GM12878 (cell line): ENCODE results near the gene TESMIN. TPM values are rescaled to one million over a fixed set of nuclear protein-coding genes. Genes with fewer than 3 reads are reported as not detected.

ENCODE experiments used
- ATAC-seq: fragments of 200-7000 bp; cut with Tn5 transposase; 3 replicates; pipeline ENCODE4 v1.9.1; 2020; ENCODE audit warnings: mild to moderate bottlenecking, moderate library complexity
- BruUV-seq: library from RNA; stranded (reverse); fragments of 400-500 nt; replicated peaks from 2 replicates; lab custom pipeline; 2021; lab: Mats Ljungman, UMichigan
- CTCF ChIA-PET: fragments of 300-600 bp; sonication (Branson Sonifier 250); formaldehyde crosslinking; extraction: SDS; loops from one replicate; lab custom pipeline; 2021; ENCODE audit warnings: inconsistent platforms; lab: Yijun Ruan, JAX
- POLR2A ChIA-PET: fragments of 350-600 bp; formaldehyde crosslinking; extraction: SDS; loops from one replicate; lab custom pipeline; 2021; ENCODE audit warnings: inconsistent platforms; lab: Charles Lee
- RAD21 ChIA-PET: fragments of 300-600 bp; sonication (Branson Sonifier 250); formaldehyde crosslinking; loops from one replicate; lab custom pipeline; 2023; ENCODE audit warnings: antibody characterized with exemption; ENCODE audit not compliant: unreplicated experiment; lab: Charles Lee
- SMC1A ChIA-PET: fragments of 300-600 bp; sonication (Branson Sonifier 250); formaldehyde crosslinking; loops from one replicate; lab custom pipeline; 2023; ENCODE audit not compliant: unreplicated experiment, uncharacterized antibody; lab: Charles Lee
- DNase-seq: peaks from one replicate; pipeline ENCODE4 v3.0.0-alpha.2; 2011; ENCODE audit warnings: low read depth, low spot score
- FAIRE-seq: peaks from 3 replicates; lab custom pipeline; 2011; peaks lifted over from hg19 to GRCh38; lab: Jason Lieb, UNC
- H2AFZ ChIP-seq: 2 replicates; pipeline ENCODE4 v1.6.0; 2011; ENCODE audit warnings: low read depth, low read length, control low read depth; ENCODE audit not compliant: control insufficient read depth
- H3K27ac ChIP-seq: 2 replicates; pipeline ENCODE4 v1.5.1; 2011; ENCODE audit warnings: control low read depth; ENCODE audit not compliant: control insufficient read depth, insufficient read depth
- H3K27me3 ChIP-seq, 2 experiments: replicated peaks in 1 of 2; 2 replicates each; pipeline versions ENCODE4 v1.6.0 to v1.6.1; 2011; ENCODE audit warnings: low read length in 1 of 2; ENCODE audit not compliant: control insufficient read depth in 2 of 2, insufficient read depth in 2 of 2
- H3K36me3 ChIP-seq, 2 experiments: 2 replicates each; pipeline ENCODE4 v1.5.1; 2011; ENCODE audit warnings: low read length in 1 of 2; ENCODE audit not compliant: control insufficient read depth in 2 of 2, insufficient read depth in 2 of 2
- H3K4me1 ChIP-seq: 2 replicates; pipeline ENCODE4 v1.6.1; 2011; ENCODE audit warnings: mild to moderate bottlenecking, low read length, moderate library complexity, mixed read lengths; ENCODE audit not compliant: control insufficient read depth, insufficient read depth
- H3K4me2 ChIP-seq: 2 replicates; pipeline ENCODE4 v1.6.0; 2011; ENCODE audit warnings: control low read depth; ENCODE audit not compliant: control insufficient read depth, insufficient read depth
- H3K4me3 ChIP-seq: fragments of 200-600 bp; sonication (generic); 2 replicates; pipeline ENCODE4 v1.5.1; 2016
- H3K79me2 ChIP-seq: 2 replicates; pipeline ENCODE4 v1.6.0; 2011; ENCODE audit warnings: low read length; ENCODE audit not compliant: control insufficient read depth, insufficient read depth
- H3K9ac ChIP-seq: 2 replicates; pipeline ENCODE4 v1.8.0; 2011; ENCODE audit warnings: low read length, control low read depth, mixed read lengths; ENCODE audit not compliant: control insufficient read depth, insufficient read depth
- H3K9me3 ChIP-seq: replicated peaks from 3 replicates; pipeline ENCODE4 v1.5.1; 2011; ENCODE audit warnings: mild to moderate bottlenecking, low read length; ENCODE audit not compliant: control insufficient read depth, insufficient read depth
- H4K20me1 ChIP-seq: 2 replicates; pipeline ENCODE4 v1.6.0; 2011; ENCODE audit not compliant: control insufficient read depth, insufficient read depth
- MTA2 ChIP-seq: fragments of 450-650 bp; IDR thresholded peaks from 2 replicates; pipeline ENCODE4 v1.6.1; 2016; ENCODE audit warnings: low read depth, mild to moderate bottlenecking, moderate library complexity
- NR2F1 ChIP-seq: fragments of 450-650 bp; conservative IDR thresholded peaks from 2 replicates; pipeline ENCODE4 v1.6.1; 2017; ENCODE audit warnings: mild to moderate bottlenecking
- PAX8 ChIP-seq: fragments of 450-650 bp; IDR thresholded peaks from 2 replicates; pipeline ENCODE4 v1.6.1; 2017; ENCODE audit warnings: mild to moderate bottlenecking, moderate library complexity
- RB1 ChIP-seq: fragments of 450-650 bp; formaldehyde crosslinking; IDR thresholded peaks from 2 replicates; pipeline ENCODE4 v1.6.1; 2017; ENCODE audit warnings: mild to moderate bottlenecking, borderline replicate concordance
- TCF12 ChIP-seq: IDR thresholded peaks from 2 replicates; pipeline ENCODE4 v1.6.1; 2011; ENCODE audit warnings: low read depth, mild to moderate bottlenecking, low read length
- WGBS: methylation state at CpG from one replicate; pipeline ENCODE4 v1.1.6; 2016; ENCODE audit warnings: low lambda C conversion rate; ENCODE audit not compliant: insufficient replicate concordance, insufficient coverage; ENCODE audit errors: missing lambda C conversion rate; 5-methylcytosine and 5-hydroxymethylcytosine counted together
- in situ Hi-C: fragments of 300-500 bp; cut with MboI; formaldehyde crosslinking; loops from 9 replicates; pipeline ENCODE4 v1.14.3; 2018; ENCODE audit warnings: mixed read lengths
- intact Hi-C: fragments of 100-400 bp; cut with micrococcal nuclease; formaldehyde crosslinking; loops from one replicate; pipeline ENCODE4 v1.14.2; 2022; ENCODE audit not compliant: unreplicated experiment
- polyA plus RNA-seq, 11 experiments: library from polyadenylated mRNA; depleted of rRNA in 4 of 11; unstranded in 6 of 11; stranded (reverse) in 5 of 11; fragments of >200 nt; fragmentation: Nextera tagmentation in 4 of 11; fragmentation: Illumina TruSeq in 1 of 11; extraction: Ambion mirVana in 4 of 11; extraction: Trizol in 1 of 11; gene quantifications; 1 replicate in 1 of 11; 2 replicates in 10 of 11; pipeline versions ENCODE4 v1.2.1 to v1.2.3, GENCODE V29; 2011 to 2016; ENCODE audit warnings: inconsistent platforms in 2 of 11, missing spikeins in 2 of 11, low read depth in 1 of 11
- total RNA-seq, 4 experiments: library from RNA; depleted of rRNA in 3 of 4; stranded (reverse); fragments of >200 nt in 3 of 4; fragmentation: Illumina TruSeq in 1 of 4; extraction: Trizol in 1 of 4; gene quantifications; 2 replicates each; pipeline versions ENCODE4 v1.2.1 to v1.2.3, GENCODE V29; 2013 to 2021
- TF ChIP-seq, protein P1 (sequence below): IDR thresholded peaks from 2 replicates; pipeline ENCODE4 v1.6.1; 2011; ENCODE audit warnings: low read depth, mild to moderate bottlenecking, low read length, moderate library complexity, borderline replicate concordance; ENCODE audit errors: extremely low read depth
- TF ChIP-seq, protein P2 (sequence below): fragments of 450-650 bp; formaldehyde crosslinking; IDR thresholded peaks from 2 replicates; pipeline ENCODE4 v1.4.0; 2020; ENCODE audit warnings: mild to moderate bottlenecking, moderate library complexity
- TF ChIP-seq, protein P3 (sequence below), 3 experiments: IDR thresholded peaks in 2 of 3; conservative IDR thresholded peaks in 1 of 3; 2 replicates each; pipeline ENCODE4 v1.5.1; 2011; ENCODE audit warnings: low read depth in 3 of 3, low read length in 3 of 3, mild to moderate bottlenecking in 3 of 3, control low read depth in 2 of 3, moderate library complexity in 2 of 3, inconsistent platforms in 1 of 3, mixed read lengths in 1 of 3; ENCODE audit not compliant: control insufficient read depth in 2 of 3, insufficient read depth in 1 of 3; ENCODE audit errors: extremely low read depth in 1 of 3
- TF ChIP-seq, protein P4 (sequence below): fragments of 150-350 bp; IDR thresholded peaks from 2 replicates; pipeline ENCODE4 v1.6.1; 2014; ENCODE audit warnings: mild to moderate bottlenecking, low read depth, low read length

The TESMIN gene
- total and polyA plus RNA-seq, 10 of the 15 experiments (the other 5 are each of a cell fraction or from before 2014, with no cell fraction given), result 0.31 to 3.4 (median 1.2) TPM; not detected in 1

DNA sequence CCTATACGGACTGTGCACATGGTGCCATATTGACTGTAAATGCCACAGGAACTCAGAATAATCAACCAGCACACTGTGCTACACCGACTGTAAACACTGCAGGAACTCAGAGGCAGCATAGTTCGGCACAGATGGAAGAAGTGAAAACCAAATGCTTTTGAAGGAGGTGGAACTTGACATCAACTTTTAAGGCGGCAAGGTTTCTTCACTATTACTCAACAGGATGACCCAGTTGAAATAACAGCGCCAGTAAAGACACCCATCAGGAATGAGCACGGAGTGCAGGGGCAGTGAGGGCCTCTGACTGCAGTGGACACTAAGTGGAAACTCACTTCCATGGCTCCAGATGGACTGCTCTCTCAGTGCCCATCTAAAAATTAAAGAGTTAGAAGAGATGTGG is 15.7 kb downstream of the TESMIN start:
- SMC1A ChIA-PET, result interaction anchor here (0.7 kb wide), 1 partner anchor 109 kb away, joined by 3 read pairs; no protein-coding TSS in a partner anchor
- Histone ChIP-seq H3K9ac (no peak overlapping the region), H3K9me3 (no peaks in the 10 kb centered on the region), H3K4me1 (no peaks in the 10 kb centered on the region), H3K4me3 (no peak overlapping the region), H2AFZ (no peak overlapping the region), H4K20me1 (no peaks in the 10 kb centered on the region), H3K36me3 (no peaks in the 10 kb centered on the region), H3K27me3 (peaks cover 0 to 2% of the 10 kb centered on the region in 2 experiments; a peak in 2 of 4 replicates), H3K79me2 (no peaks in the 10 kb centered on the region), H3K27ac (no peak overlapping the region), H3K4me2 (no peak overlapping the region)
- FAIRE-seq (no peak), DNase-seq (no peak), ATAC-seq (no peak)
- TF ChIP-seq PAX8, result no peak
- TF ChIP-seq, protein P1, sequence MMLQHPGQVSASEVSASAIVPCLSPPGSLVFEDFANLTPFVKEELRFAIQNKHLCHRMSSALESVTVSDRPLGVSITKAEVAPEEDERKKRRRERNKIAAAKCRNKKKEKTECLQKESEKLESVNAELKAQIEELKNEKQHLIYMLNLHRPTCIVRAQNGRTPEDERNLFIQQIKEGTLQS, result no peak
- TF ChIP-seq, protein P2, sequence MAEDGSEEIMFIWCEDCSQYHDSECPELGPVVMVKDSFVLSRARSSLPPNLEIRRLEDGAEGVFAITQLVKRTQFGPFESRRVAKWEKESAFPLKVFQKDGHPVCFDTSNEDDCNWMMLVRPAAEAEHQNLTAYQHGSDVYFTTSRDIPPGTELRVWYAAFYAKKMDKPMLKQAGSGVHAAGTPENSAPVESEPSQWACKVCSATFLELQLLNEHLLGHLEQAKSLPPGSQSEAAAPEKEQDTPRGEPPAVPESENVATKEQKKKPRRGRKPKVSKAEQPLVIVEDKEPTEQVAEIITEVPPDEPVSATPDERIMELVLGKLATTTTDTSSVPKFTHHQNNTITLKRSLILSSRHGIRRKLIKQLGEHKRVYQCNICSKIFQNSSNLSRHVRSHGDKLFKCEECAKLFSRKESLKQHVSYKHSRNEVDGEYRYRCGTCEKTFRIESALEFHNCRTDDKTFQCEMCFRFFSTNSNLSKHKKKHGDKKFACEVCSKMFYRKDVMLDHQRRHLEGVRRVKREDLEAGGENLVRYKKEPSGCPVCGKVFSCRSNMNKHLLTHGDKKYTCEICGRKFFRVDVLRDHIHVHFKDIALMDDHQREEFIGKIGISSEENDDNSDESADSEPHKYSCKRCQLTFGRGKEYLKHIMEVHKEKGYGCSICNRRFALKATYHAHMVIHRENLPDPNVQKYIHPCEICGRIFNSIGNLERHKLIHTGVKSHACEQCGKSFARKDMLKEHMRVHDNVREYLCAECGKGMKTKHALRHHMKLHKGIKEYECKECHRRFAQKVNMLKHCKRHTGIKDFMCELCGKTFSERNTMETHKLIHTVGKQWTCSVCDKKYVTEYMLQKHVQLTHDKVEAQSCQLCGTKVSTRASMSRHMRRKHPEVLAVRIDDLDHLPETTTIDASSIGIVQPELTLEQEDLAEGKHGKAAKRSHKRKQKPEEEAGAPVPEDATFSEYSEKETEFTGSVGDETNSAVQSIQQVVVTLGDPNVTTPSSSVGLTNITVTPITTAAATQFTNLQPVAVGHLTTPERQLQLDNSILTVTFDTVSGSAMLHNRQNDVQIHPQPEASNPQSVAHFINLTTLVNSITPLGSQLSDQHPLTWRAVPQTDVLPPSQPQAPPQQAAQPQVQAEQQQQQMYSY (CRISPR knock-in tag), result no peak
- no peak for TF ChIP-seq TCF12
- no peak for TF ChIP-seq RB1
- TF ChIP-seq, protein P3, sequence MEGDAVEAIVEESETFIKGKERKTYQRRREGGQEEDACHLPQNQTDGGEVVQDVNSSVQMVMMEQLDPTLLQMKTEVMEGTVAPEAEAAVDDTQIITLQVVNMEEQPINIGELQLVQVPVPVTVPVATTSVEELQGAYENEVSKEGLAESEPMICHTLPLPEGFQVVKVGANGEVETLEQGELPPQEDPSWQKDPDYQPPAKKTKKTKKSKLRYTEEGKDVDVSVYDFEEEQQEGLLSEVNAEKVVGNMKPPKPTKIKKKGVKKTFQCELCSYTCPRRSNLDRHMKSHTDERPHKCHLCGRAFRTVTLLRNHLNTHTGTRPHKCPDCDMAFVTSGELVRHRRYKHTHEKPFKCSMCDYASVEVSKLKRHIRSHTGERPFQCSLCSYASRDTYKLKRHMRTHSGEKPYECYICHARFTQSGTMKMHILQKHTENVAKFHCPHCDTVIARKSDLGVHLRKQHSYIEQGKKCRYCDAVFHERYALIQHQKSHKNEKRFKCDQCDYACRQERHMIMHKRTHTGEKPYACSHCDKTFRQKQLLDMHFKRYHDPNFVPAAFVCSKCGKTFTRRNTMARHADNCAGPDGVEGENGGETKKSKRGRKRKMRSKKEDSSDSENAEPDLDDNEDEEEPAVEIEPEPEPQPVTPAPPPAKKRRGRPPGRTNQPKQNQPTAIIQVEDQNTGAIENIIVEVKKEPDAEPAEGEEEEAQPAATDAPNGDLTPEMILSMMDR (IDR thresholded peaks at IDR 0.05 in 2 of 3, conservative IDR thresholded peaks at IDR 0.05 in 1 of 3; ENCODE audit: control insufficient read depth in 2 of 3, extremely low read depth in 1 of 3, insufficient read depth in 1 of 3, low read depth in 3 of 3, low read length in 3 of 3), result no peak
- TF ChIP-seq MTA2, result no peak
- TF ChIP-seq, protein P4, sequence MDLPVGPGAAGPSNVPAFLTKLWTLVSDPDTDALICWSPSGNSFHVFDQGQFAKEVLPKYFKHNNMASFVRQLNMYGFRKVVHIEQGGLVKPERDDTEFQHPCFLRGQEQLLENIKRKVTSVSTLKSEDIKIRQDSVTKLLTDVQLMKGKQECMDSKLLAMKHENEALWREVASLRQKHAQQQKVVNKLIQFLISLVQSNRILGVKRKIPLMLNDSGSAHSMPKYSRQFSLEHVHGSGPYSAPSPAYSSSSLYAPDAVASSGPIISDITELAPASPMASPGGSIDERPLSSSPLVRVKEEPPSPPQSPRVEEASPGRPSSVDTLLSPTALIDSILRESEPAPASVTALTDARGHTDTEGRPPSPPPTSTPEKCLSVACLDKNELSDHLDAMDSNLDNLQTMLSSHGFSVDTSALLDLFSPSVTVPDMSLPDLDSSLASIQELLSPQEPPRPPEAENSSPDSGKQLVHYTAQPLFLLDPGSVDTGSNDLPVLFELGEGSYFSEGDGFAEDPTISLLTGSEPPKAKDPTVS, result no peak
- TF ChIP-seq NR2F1, result no peak
- BruUV-seq, result no TSS peak
- 35% methylated on average over 6 of the region's 6 CpGs for WGBS
- POLR2A ChIA-PET, result no interaction called here
- intact Hi-C loops (no loop called here), in situ Hi-C loops (no loop called here)
- CTCF ChIA-PET, result no interaction called here
- RAD21 ChIA-PET, result no interaction called here
